Tibial nerve (tissue), 3 donors: ENCODE results near the gene MYH16.

Experiments
- EP300 ChIP-seq, 2 donors: sonication (generic); formaldehyde crosslinking; IDR thresholded peaks; one replicate each; pipeline ENCODE4 v1.6.1; 2017; ENCODE audit warnings: antibody characterized with exemption in 2 of 2, mild to moderate bottlenecking in 1 of 2
- POLR2A ChIP-seq, 2 donors: fragments of 450-650 bp; IDR thresholded peaks; one replicate each; pipeline ENCODE4 v1.6.1; 2017; ENCODE audit warnings: antibody characterized with exemption in 2 of 2, mild to moderate bottlenecking in 2 of 2, moderate library complexity in 2 of 2

- TF ChIP-seq POLR2A (IDR thresholded peaks at IDR 0.05) (no peak), EP300 (IDR thresholded peaks at IDR 0.05) (no peak)
These were observed 33.0 kb downstream of the MYH16 start for GRCh38 chr7:99305473-99306260.
